GM12878 (cell line): ENCODE measurements around the gene CBX8. TPM values are rescaled to one million over a fixed set of nuclear protein-coding genes. Genes with fewer than 3 reads are reported as not detected.

Experiments
- ATAC-seq: fragments of 200-7000 bp; cut with Tn5 transposase; 3 replicates; pipeline ENCODE4 v1.9.1; 2020; ENCODE audit warnings: mild to moderate bottlenecking, moderate library complexity
- BruUV-seq: library from RNA; stranded (reverse); fragments of 400-500 nt; replicated peaks from 2 replicates; lab custom pipeline; 2021; lab: Mats Ljungman, UMichigan
- CTCF ChIA-PET: fragments of 300-600 bp; sonication (Branson Sonifier 250); formaldehyde crosslinking; extraction: SDS; loops from one replicate; lab custom pipeline; 2021; ENCODE audit warnings: inconsistent platforms; lab: Yijun Ruan, JAX
- POLR2A ChIA-PET: fragments of 350-600 bp; formaldehyde crosslinking; extraction: SDS; loops from one replicate; lab custom pipeline; 2021; ENCODE audit warnings: inconsistent platforms; lab: Charles Lee
- RAD21 ChIA-PET: fragments of 300-600 bp; sonication (Branson Sonifier 250); formaldehyde crosslinking; loops from one replicate; lab custom pipeline; 2023; ENCODE audit warnings: antibody characterized with exemption; ENCODE audit not compliant: unreplicated experiment; lab: Charles Lee
- SMC1A ChIA-PET: fragments of 300-600 bp; sonication (Branson Sonifier 250); formaldehyde crosslinking; loops from one replicate; lab custom pipeline; 2023; ENCODE audit not compliant: unreplicated experiment, uncharacterized antibody; lab: Charles Lee
- DNase-seq: peaks from one replicate; pipeline ENCODE4 v3.0.0-alpha.2; 2011; ENCODE audit warnings: low read depth, low spot score
- FAIRE-seq: peaks from 3 replicates; lab custom pipeline; 2011; peaks lifted over from hg19 to GRCh38; lab: Jason Lieb, UNC
- H2AFZ ChIP-seq: 2 replicates; pipeline ENCODE4 v1.6.0; 2011; ENCODE audit warnings: low read depth, low read length, control low read depth; ENCODE audit not compliant: control insufficient read depth
- H3K27ac ChIP-seq: 2 replicates; pipeline ENCODE4 v1.5.1; 2011; ENCODE audit warnings: control low read depth; ENCODE audit not compliant: control insufficient read depth, insufficient read depth
- H3K27me3 ChIP-seq, 2 experiments: replicated peaks in 1 of 2; 2 replicates each; pipeline versions ENCODE4 v1.6.0 to v1.6.1; 2011; ENCODE audit warnings: low read length in 1 of 2; ENCODE audit not compliant: control insufficient read depth in 2 of 2, insufficient read depth in 2 of 2
- H3K36me3 ChIP-seq, 2 experiments: 2 replicates each; pipeline ENCODE4 v1.5.1; 2011; ENCODE audit warnings: low read length in 1 of 2; ENCODE audit not compliant: control insufficient read depth in 2 of 2, insufficient read depth in 2 of 2
- H3K4me1 ChIP-seq: 2 replicates; pipeline ENCODE4 v1.6.1; 2011; ENCODE audit warnings: mild to moderate bottlenecking, low read length, moderate library complexity, mixed read lengths; ENCODE audit not compliant: control insufficient read depth, insufficient read depth
- H3K4me2 ChIP-seq: 2 replicates; pipeline ENCODE4 v1.6.0; 2011; ENCODE audit warnings: control low read depth; ENCODE audit not compliant: control insufficient read depth, insufficient read depth
- H3K4me3 ChIP-seq: fragments of 200-600 bp; sonication (generic); 2 replicates; pipeline ENCODE4 v1.5.1; 2016
- H3K79me2 ChIP-seq: 2 replicates; pipeline ENCODE4 v1.6.0; 2011; ENCODE audit warnings: low read length; ENCODE audit not compliant: control insufficient read depth, insufficient read depth
- H3K9ac ChIP-seq: 2 replicates; pipeline ENCODE4 v1.8.0; 2011; ENCODE audit warnings: low read length, control low read depth, mixed read lengths; ENCODE audit not compliant: control insufficient read depth, insufficient read depth
- H3K9me3 ChIP-seq: replicated peaks from 3 replicates; pipeline ENCODE4 v1.5.1; 2011; ENCODE audit warnings: mild to moderate bottlenecking, low read length; ENCODE audit not compliant: control insufficient read depth, insufficient read depth
- H4K20me1 ChIP-seq: 2 replicates; pipeline ENCODE4 v1.6.0; 2011; ENCODE audit not compliant: control insufficient read depth, insufficient read depth
- BACH1 ChIP-seq: fragments of 450-650 bp; IDR thresholded peaks from 2 replicates; pipeline ENCODE4 v1.6.1; 2017; ENCODE audit warnings: mild to moderate bottlenecking, borderline replicate concordance
- BMI1 ChIP-seq: fragments of 450-650 bp; IDR thresholded peaks from 2 replicates; pipeline ENCODE4 v1.6.1; 2016; ENCODE audit warnings: mild to moderate bottlenecking, moderate library complexity, borderline replicate concordance
- YY1 ChIP-seq: IDR thresholded peaks from 2 replicates; pipeline ENCODE4 v1.6.1; 2011; ENCODE audit warnings: low read depth, mild to moderate bottlenecking, low read length
- WGBS: methylation state at CpG from one replicate; pipeline ENCODE4 v1.1.6; 2016; ENCODE audit warnings: low lambda C conversion rate; ENCODE audit not compliant: insufficient replicate concordance, insufficient coverage; ENCODE audit errors: missing lambda C conversion rate; 5-methylcytosine and 5-hydroxymethylcytosine counted together
- in situ Hi-C: fragments of 300-500 bp; cut with MboI; formaldehyde crosslinking; loops from 9 replicates; pipeline ENCODE4 v1.14.3; 2018; ENCODE audit warnings: mixed read lengths
- intact Hi-C: fragments of 100-400 bp; cut with micrococcal nuclease; formaldehyde crosslinking; loops from one replicate; pipeline ENCODE4 v1.14.2; 2022; ENCODE audit not compliant: unreplicated experiment
- polyA plus RNA-seq, 11 experiments: library from polyadenylated mRNA; depleted of rRNA in 4 of 11; unstranded in 6 of 11; stranded (reverse) in 5 of 11; fragments of >200 nt; fragmentation: Nextera tagmentation in 4 of 11; fragmentation: Illumina TruSeq in 1 of 11; extraction: Ambion mirVana in 4 of 11; extraction: Trizol in 1 of 11; gene quantifications; 1 replicate in 1 of 11; 2 replicates in 10 of 11; pipeline versions ENCODE4 v1.2.1 to v1.2.3, GENCODE V29; 2011 to 2016; ENCODE audit warnings: inconsistent platforms in 2 of 11, missing spikeins in 2 of 11, low read depth in 1 of 11
- total RNA-seq, 4 experiments: library from RNA; depleted of rRNA in 3 of 4; stranded (reverse); fragments of >200 nt in 3 of 4; fragmentation: Illumina TruSeq in 1 of 4; extraction: Trizol in 1 of 4; gene quantifications; 2 replicates each; pipeline versions ENCODE4 v1.2.1 to v1.2.3, GENCODE V29; 2013 to 2021
- TF ChIP-seq, protein P1 (sequence below): fragments of 450-650 bp; IDR thresholded peaks from 2 replicates; pipeline ENCODE4 v1.6.1; 2017; ENCODE audit warnings: antibody characterized with exemption, mild to moderate bottlenecking, moderate library complexity

Gene CBX8
- total and polyA plus RNA-seq, 10 of the 15 experiments (the other 5 are each of a cell fraction or from before 2014, with no cell fraction given), result 0.03 to 6.7 (median 1.9) TPM

- ATAC-seq (no peak), DNase-seq (no peak), FAIRE-seq (no peak)
- Histone ChIP-seq H4K20me1 (no peaks in the 10 kb centered on the region), H3K79me2 (no peaks in the 10 kb centered on the region), H3K27me3 (peaks cover 7 to 11% of the 10 kb centered on the region in 2 experiments), H3K4me1 (peaks cover 9% of the 10 kb centered on the region), H3K9ac (no peak overlapping the region), H3K36me3 (no peaks in the 10 kb centered on the region), H3K27ac (no peak overlapping the region), H2AFZ (no peak overlapping the region), H3K4me2 (no peak overlapping the region), H3K4me3 (no peak overlapping the region), H3K9me3 (no peaks in the 10 kb centered on the region)
- WGBS, result 52% methylated on average over 11 of the region's 11 CpGs
- POLR2A ChIA-PET, result no interaction called here
- CTCF ChIA-PET, result interaction anchor here (0.6 to 1.6 kb wide), 7 partner anchors 10 to 194 kb away, joined by 3 to 6 read pairs (median 4); no protein-coding TSS in a partner anchor
- peak; percentile 88 for TF ChIP-seq BMI1
- TF ChIP-seq YY1, result no peak
- TF ChIP-seq BACH1, result no peak
- TF ChIP-seq, protein P1, sequence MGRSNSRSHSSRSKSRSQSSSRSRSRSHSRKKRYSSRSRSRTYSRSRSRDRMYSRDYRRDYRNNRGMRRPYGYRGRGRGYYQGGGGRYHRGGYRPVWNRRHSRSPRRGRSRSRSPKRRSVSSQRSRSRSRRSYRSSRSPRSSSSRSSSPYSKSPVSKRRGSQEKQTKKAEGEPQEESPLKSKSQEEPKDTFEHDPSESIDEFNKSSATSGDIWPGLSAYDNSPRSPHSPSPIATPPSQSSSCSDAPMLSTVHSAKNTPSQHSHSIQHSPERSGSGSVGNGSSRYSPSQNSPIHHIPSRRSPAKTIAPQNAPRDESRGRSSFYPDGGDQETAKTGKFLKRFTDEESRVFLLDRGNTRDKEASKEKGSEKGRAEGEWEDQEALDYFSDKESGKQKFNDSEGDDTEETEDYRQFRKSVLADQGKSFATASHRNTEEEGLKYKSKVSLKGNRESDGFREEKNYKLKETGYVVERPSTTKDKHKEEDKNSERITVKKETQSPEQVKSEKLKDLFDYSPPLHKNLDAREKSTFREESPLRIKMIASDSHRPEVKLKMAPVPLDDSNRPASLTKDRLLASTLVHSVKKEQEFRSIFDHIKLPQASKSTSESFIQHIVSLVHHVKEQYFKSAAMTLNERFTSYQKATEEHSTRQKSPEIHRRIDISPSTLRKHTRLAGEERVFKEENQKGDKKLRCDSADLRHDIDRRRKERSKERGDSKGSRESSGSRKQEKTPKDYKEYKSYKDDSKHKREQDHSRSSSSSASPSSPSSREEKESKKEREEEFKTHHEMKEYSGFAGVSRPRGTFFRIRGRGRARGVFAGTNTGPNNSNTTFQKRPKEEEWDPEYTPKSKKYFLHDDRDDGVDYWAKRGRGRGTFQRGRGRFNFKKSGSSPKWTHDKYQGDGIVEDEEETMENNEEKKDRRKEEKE, result no peak
- intact Hi-C loops (no loop called here), in situ Hi-C loops (no loop called here)
- SMC1A ChIA-PET, result interaction anchor here (1.3 kb wide), 1 partner anchor 20 kb away, joined by 3 read pairs; the partner anchor contains the start of gene CBX8
- no TSS peak for BruUV-seq
- RAD21 ChIA-PET, result interaction anchor here (0.6 kb wide), 1 partner anchor 20 kb away, joined by 4 read pairs; the partner anchor contains the start of gene CBX8
Measured at GRCh38 chr17:79776376-79777119, 20.3 kb downstream of the CBX8 start.
